NCI-H1417 treated with DMSO at 0.1 percent for 48 hours (cell line): ENCODE data around the gene OVOL1.
"Not testable (repeated sequence)": the region's sequence is repeated elsewhere in the genome, so short reads cannot be mapped to it uniquely, and the experiment has no call there.

Experiments
- DNase-seq: peaks from one replicate; lab custom pipeline; 2025; lab: John Stamatoyannopoulos, UW

OVOL1 gene

DNA sequence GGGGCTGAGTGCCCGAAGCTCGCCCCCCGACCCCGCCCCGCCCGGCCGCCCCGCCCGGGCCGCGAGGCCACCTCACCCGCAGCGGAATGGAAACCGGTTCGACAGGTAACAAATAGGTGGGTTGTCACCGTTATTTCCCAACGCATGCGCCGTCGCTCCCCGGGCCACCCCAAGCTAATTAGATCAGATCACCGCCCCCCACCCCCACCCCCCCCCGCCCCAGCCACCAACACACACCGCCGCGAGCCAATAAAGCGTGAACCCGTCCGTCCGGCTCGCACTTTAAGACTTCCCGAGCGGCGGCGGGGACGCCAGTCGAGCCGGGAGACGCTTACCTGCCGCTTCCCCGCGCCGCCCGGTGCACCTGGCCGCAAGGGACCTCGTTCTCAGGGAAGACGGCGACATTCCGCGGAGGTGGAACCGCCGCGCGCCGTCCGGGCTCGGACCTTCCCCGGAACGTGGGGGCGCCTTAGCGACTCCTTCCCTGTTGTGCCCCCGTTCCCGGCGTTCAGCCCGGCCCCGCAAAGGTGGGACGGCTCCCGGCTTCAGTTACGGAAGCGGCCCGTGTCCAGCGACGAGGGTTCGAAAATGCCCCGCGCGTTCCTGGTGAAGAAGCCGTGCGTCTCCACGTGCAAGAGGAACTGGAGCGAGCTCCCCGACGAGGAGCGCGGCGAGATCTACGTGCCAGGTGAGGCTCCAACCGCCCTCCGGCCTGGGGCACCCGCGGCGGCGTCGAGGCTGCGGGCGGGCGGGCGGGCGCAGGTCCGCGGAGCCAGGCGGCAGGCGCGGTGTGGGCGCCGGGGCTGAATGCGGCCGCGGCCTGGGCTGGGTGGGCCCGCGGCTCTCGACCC is at the start of gene OVOL1:
Gene OVOL1, plus strand, starts transcription at position 278 of the 851 bp plus-strand sequence. Its CDS starts 311 bp downstream, at position 589.
- DNase-seq: no peak

DNA sequence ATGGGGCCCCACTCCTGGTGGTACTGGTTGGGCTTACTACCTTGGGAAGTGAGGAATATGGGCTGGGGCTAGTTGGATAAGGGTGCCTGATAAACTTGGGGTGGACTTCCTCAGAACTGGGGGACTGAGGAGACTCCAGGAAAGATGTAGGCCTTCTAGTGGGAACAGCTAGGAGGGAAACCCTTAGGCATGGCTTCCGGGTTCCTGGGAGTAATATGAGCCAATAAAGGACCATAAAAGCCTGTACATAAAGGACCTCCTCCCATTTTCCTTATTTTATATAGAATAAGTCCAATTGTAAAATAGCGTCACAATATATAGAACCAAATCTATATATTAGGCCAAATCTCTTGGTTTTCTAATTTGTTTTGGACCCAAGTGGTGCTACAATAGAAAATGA is 47.8 kb upstream of the OVOL1 start:
- DNase-seq: no peak

DNA sequence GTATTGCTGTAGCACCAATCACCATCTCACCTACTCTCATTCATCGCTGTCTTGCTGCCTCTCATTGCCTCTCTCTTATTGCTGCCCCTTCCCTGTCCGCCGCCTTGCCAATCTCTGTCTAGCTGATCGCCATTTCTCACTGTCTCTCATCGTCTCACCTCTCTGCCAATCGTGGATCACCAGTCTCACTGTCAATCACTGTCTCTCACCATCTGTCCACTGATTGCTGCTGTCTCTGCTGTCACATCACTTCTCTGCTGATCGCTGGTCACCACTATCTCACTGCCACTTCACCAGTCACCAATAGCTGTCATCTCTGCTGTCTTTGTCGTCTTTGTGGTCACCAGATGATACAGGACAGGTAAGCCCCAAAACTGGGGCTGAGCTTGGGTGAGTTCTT is 45.7 kb upstream of the OVOL1 start:
- DNase-seq: no peak

DNA sequence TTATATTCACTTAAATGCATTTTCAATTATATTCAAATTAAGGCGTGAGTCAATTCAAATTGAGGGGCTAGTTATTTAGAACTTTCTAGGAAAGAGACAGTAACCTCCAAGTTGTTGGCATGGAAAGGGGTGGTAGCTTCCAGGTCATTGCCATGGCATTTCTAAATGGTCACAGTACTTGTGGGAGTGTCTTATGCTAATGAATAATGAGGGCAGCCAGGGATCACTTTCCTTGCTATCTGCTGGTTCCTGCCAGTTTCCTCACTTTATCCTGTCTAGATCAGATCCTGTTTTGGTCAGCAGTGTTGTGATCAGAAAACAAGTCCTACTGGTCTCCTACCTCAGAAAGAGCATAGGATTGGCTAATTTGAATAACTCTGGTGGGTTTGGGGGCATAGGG is 44.5 kb upstream of the OVOL1 start:
- no peak for DNase-seq

DNA sequence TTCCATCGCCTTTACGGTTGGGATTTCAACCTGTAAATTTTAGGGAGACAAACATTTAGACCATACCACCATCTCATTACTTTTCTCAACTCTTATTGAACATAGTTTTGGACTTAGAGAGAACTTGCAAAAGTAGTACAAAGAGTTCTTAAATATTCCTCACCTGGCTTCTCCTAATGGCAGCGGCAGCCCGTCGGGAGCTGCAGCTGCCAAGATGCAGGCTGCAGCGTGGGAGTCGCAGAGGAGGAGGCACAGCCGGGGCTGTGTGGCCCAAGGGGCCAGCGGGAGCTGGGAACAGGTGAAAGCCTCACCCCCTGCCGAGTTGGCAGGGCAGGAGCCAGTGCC is 43.2 kb upstream of the OVOL1 start:
- DNase-seq: no peak

DNA sequence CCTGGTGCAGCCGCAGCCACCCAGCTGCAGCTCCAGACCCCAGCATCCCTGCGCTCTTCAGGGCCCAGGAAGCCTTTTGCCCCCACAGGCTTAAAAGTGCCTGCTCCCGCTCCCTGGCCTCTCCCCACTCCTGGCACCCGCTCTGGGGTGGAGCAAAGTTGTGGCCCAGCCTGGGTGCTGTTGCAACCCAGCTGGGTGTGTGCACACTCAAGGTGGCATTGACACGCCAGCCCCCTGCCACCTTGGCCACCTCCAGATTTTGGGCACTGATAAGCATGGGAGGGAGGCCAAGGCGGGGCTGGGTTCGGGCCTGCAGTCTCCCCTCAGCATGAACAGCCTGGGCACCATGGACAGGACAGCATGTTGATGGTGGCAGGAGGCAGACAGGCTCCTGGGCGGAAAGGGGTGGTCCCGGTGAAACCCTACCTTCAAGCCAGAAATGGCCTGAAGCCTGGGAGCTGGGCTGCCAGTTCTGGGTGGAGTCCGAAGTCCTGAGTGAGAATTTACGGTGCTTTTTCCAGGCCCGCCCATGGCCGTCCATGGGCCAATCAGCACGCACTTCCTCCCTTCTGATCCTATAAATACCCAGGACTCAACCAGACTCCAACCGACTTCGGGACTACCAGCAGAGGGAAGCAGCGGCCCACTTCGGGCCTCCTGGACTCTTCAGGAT is 42.7 kb upstream of the OVOL1 start:
- DNase-seq: no peak

DNA sequence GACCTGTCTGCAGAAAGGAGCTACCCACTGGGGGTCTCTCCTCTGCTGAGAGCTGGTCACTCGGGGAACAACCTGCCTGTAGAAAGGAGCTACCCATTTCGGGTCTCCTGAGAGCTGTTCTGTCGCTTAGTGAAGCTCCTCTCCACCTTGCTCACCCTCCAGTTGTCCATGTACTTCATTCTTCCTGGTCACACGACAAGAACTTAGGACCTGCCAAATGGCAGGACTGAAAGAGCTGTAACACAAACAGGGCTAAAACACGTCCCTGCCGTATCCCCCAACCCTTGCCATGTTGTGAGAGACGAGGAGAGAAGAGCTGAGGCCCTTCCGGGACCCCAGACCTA is 42.2 kb upstream of the OVOL1 start:
- no peak for DNase-seq

DNA sequence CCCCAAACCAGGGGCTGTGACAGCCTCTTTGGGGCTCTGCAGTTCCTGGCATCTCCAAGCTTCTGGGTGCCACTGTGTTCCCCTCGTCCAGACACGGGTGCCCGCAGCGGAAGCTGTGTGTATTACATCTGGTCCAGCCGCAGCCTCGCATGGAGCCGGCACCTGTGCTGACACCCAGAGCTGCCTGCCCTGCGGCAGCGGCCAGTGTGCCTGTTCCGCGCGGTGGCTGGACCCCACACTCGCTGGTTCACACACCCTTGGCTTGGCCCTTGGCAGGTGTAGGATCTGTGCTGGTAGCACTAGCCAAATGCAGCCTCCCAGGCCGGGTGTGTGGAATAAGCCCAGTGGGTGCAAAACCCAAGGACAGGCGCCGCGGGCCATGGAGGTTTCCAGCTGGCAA is 41.8 kb upstream of the OVOL1 start:
- DNase-seq: no peak

DNA sequence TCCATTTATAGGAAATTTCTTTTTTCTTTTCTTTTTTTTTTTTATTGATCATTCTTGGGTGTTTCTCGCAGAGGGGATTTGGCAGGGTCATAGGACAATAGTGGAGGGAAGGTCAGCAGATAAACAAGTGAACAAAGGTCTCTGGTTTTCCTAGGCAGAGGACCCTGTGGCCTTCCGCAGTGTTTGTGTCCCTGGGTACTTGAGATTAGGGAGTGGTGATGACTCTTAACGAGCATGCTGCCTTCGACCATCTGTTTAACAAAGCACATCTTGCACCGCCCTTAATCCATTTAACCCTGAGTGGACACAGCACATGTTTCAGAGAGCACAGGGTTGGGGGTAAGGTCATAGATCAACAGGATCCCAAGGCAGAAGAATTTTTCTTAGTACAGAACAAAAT is 24.7 kb upstream of the OVOL1 start:
- not testable (repeated sequence) for DNase-seq

DNA sequence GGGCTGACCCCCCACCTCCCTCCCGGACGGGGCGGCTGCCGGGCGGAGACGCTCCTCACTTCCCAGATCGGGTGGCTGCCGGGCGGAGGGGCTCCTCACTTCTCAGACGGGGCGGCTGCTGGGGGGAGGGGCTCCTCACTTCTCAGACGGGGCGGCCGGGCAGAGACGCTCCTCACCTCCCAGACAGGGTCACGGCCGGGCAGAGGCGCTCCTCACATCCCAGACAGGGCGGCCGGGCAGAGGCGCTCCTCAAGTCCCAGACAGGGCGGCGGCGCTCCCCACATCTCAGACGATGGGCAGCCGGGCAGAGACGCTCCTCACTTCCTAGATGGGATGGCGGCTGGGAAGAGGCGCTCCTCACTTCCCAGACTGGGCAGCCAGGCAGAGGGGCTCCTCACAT is 24.0 kb upstream of the OVOL1 start:
- not testable (repeated sequence) for DNase-seq

DNA sequence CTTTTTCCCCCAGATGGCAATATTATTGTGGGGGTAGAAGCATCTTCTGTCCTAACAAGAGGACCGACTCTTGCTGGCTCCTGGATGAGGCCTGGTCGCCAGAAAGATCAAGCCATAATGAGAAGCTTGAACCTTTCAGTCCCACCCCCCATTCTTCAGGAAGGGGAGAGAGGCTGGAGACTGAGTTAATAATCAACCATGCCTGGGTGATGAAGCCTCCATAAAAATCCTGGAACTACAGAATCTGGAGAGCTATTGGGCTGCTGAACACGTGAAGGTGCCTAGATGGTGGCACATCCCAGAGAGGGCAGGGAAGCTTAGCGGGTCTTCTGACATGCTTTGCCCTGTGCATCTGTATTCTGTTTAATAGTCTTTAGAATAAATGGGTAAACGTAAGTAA is 22.4 kb upstream of the OVOL1 start:
- no peak for DNase-seq

DNA sequence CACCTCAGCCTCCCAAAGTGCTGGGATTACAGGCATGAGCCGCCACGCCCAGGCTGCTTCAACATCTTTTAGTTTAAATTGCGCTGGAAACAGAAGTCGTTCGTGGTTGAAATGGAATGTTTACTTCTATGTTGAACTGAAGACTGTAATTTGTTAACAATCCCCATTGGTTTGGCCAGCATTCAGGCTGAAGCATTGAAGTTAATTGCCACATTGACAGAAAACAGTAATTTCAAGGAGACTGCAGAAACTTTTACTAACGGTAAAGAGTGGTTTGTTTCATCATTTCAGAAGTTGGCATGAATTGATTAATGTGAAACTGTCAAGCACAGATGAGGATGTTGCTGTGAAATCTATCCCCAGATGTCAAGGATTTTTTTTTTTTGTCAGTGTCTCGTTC is 20.3 kb upstream of the OVOL1 start:
- DNase-seq: no peak

DNA sequence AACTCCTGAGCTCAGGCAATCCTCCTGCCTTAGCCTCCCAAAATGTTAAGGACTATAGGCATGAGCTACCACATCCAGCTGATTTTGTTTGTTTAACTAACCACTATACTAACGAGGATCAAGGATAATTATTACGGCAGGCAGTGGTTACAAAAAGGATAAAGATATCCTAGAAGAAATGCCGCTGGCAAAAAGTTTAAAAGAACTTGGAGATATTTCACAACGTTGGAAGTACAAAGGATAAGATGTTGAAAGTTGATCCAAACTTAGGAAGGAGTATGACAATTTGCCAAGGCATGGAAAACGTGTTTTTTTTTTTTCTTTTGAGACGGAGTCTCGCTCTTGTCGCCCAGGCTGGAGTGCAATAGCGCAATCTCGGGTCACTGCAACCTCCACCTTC is 19.5 kb upstream of the OVOL1 start:
- no peak for DNase-seq

DNA sequence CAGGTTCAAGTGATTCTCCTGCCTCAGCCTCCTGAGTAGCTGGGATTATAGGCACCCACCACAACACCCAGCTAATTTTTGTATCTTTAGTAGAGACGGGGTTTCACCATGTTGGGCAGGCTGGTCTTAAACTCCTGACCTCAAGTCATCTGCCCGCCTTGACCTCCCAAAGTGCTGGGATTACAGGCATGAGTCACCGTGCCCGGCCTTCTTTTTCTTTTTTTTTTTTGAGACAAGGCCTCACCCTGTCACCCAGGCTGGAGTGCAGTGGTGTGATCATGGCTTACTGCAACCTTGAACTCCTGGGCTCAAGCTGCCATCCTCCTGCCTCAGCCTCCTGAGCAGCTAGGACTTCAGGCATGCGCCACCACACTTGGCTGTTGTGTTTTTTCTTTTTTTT is 19.1 kb upstream of the OVOL1 start:
- not testable (repeated sequence) for DNase-seq

DNA sequence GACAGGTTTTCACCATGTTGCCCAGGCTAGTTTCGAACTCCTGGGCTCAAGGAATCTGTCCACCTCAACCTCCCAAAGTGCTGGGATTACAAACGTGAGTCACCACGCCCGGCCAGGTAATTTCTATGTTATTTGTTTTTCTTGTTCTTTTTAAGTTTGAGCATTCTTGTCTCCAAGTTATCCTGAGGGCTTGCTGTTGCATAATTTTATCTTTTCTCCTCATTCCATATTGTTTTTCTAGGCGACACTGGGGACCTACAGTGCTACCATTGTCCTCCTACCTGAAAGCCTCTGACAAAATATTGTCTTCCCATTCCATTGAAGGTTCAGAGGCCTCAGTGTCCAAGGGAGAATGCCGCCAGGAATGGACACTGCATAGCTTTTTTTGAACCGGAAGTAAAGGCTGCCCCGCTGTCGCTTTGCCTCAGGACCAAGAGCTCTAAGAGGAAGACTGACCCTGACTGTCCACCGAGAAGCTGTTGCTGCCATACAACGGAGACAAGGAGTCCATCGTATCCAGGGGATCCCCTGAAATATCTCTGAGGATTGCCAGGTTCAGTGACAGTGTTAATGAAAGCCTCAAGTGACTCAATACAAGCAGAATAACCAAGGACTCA is 15.8 kb upstream of the OVOL1 start:
- no peak for DNase-seq

DNA sequence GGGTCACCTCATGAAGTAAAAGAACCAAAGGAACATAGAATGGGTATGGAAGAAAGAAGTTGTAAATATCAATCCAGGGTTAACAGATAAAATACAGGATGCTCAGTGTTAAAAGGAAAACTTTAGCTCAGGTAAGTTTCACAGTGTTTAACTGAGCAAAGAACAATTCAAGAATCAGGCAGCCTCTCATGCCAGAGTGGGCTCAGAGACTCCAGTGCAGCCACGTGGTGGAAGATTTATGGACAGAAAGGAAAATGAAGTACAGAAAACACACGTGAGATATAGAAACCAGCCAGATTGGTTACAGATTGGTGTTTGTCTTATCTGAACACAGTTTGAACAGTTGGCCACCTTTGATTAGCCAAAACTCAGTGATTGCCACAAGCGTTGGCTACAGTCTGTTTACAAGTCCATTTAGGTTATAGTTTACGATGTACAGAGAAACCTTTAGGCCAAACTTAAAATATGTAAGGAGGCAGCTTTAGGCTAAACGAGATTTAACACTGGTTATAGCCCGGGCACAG is 15.2 kb upstream of the OVOL1 start:
- no peak for DNase-seq

DNA sequence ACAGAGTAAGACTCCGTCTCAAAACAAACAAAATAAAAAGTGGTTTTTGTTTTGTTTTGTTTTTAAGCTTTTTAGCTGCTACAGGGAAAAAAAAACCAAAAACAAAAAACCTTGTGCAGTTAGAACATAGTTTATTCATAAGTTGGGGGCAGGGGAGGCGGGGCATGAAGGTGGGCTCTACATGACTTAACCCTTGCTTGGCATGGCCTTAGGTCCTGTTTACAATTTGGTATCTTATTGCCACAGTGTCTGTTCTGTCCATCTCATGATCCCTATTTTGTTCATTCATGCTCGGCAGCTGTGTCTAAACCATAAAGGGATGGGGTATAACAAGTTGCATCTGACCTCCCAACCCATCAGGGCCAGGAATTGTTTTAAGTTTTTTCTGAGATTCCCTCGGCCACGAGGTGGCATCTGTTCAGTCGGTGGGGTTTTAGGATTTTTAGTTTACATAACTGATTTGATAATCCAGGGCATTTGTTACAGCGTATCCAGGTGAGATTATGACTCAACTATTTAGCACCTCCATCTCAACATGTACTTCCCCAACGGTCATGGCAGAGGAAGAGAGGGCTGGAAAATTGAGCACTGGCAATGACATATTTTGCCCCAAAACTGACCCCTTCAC is 13.0 kb upstream of the OVOL1 start:
- no peak for DNase-seq

DNA sequence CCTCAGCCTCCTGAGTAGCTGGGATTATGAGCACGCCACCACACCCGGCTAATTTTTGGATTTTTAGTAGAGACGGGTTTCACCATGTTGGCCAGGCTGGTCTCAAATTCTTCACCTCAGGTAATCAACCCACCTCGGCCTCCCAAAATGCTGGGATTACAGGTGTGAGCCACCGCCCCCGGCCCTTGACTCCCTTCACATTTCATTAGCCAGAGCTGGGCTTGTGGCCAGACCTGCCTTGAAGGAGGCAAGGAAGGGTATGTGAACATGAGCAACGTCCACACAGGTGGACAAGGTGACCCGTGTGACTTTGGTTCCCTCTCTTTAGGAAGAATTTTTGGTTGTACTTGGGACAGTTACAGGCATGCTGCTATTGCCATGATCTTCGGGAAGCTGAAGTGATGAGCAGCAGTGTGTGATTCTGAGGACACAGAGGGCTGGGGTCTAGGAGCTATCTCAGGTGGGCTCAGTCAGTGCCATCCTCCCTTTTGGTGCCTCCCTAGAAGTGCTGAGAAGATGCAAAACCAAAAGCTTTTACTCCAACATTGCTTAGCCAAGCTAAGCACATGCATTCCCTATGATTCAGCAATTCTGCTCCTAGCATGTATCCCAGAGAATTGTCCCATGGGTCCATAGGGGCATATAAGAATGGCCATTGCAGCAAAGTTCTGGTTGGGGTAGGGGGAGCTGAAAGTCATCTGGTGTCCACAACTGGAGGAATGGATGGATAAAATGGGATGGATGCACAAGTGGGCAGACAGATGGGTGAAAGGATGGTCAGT is 12.1 kb upstream of the OVOL1 start:
- DNase-seq: no peak

DNA sequence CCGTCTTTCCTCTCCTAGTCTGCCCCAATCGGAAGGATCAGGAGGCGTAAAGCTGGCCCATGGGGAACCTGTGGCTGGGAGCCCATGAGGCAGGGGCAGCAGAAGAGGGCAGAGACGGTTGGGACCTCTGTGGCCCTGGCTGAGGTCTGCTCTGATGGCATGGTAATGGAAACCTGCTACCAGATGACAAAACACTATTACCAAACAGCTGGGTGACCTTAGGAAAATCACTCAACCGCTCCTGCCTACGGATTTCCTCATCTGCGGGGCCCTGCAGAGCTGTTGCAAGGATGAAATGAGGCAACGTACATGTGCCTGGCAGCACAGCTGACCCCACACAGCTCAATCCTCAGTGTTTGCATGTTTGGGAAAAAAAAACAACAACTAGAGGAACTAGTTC is 10.7 kb upstream of the OVOL1 start:
- DNase-seq: no peak

DNA sequence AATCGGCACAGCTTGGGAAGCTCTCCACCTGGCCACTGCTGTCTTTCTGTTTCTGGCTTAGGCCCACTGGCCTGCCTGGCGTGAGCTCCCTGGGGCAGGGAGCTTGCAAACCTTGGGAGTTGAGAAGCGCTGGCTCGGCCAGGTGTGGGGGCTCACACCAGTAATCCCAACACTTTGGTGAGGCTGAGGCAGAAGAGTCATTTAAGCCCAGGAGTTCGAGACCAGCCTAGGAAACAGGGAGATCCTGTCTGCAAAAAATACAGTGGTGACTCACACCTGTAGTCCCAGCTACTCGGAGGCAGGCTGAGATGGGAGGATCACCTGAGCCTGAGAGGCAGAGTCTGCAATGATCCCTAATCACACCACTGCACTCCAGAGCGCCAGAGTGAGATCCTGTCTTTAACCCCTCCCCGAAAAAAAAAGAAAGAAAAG is 10.1 kb upstream of the OVOL1 start:
- DNase-seq: no peak

DNA sequence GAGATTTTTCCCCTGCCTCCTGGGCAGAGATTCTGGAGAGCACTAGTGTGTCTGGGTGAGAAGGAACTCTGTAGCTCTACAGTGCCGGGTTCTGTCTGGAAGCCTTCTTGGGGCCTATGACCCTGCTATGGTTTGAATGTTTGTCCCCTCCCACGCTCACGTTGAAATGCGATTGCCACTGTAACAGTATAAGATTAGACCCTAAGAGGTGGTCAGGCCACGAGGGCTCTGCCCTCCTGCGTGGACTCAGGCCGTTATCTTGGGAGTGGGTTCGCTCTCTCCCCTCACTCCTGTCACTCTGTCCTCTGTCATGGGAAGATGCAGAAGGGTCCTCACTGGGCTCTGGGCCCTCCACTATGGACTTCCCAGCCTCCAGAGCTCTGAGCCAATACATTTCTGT is 9.6 kb upstream of the OVOL1 start:
- DNase-seq: no peak

DNA sequence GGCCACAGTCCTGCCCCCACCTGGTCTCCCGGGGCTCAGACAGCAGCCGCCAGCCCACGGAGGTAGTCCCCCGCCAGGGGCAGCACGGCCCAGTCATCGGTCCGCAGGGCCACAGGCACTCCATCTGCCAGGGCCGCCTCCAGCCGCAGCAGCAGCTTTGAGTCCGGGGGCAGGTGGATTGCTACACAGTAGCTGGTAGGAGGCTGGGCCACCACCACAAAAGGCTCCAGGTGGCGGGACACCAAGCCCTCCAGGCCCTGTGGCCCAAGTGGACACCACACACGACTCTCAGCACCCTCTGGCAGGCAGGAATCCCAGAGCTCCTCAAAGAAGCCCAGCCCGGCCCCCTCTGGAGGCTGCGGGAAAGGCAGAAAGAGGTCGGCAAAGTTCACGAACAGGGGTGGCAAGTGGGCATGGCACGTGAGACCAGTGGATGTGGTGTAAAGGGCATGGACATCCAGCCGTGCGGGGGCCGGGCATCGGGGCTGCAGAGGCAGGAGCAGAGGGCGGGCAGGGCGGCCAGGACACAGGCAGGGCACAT is 9.0 kb upstream of the OVOL1 start:
- DNase-seq: no peak
